Gastroesophageal sphincter (tissue), 4 donors: ENCODE data around the gene TYW3. TPM values are rescaled to one million over a fixed set of nuclear protein-coding genes. Genes with fewer than 3 reads are reported as not detected.

ENCODE experiments used
- ATAC-seq: fragments of 150-250 bp; one replicate; pipeline ENCODE4 v1.9.1; 2016; ENCODE audit warnings: mild to moderate bottlenecking, moderate library complexity
- H3K27ac ChIP-seq, 4 donors: fragments of 200-600 bp; sonication (generic) in 3 of 4; 1 replicate in 3 of 4; 2 replicates in 1 of 4; pipeline ENCODE4 v1.5.1; 2016 to 2019
- H3K27me3 ChIP-seq: fragments of 200-600 bp; sonication (generic); one replicate; pipeline ENCODE4 v1.5.1; 2019
- H3K36me3 ChIP-seq, 2 donors: fragments of 200-600 bp; sonication (generic); one replicate each; pipeline ENCODE4 v1.5.1; 2019; ENCODE audit warnings: control low read depth in 1 of 2
- H3K4me1 ChIP-seq, 3 donors: fragments of 200-600 bp; sonication (generic); 1 replicate in 2 of 3; 2 replicates in 1 of 3; pipeline ENCODE4 v1.5.1; 2016 to 2019; ENCODE audit warnings: control low read depth in 2 of 3
- H3K4me3 ChIP-seq, 2 donors: fragments of 200-600 bp; sonication (generic); one replicate each; pipeline ENCODE4 v1.5.1; 2019; ENCODE audit warnings: mild to moderate bottlenecking in 1 of 2, moderate library complexity in 1 of 2
- H3K9me3 ChIP-seq, 3 donors: fragments of 200-600 bp; sonication (generic); one replicate each; pipeline ENCODE4 v1.5.1; 2017 to 2019; ENCODE audit warnings: control low read depth in 2 of 3
- EP300 ChIP-seq: sonication (generic); formaldehyde crosslinking; IDR thresholded peaks from one replicate; pipeline ENCODE4 v1.6.1; 2017; ENCODE audit warnings: antibody characterized with exemption, mild to moderate bottlenecking
- POLR2A ChIP-seq, 2 donors: fragments of 450-650 bp; IDR thresholded peaks; one replicate each; pipeline ENCODE4 v1.6.1; 2017; ENCODE audit warnings: antibody characterized with exemption in 2 of 2, mild to moderate bottlenecking in 2 of 2, moderate library complexity in 1 of 2
- POLR2AphosphoS5 ChIP-seq: sonication (generic); formaldehyde crosslinking; IDR thresholded peaks from one replicate; pipeline ENCODE4 v1.6.1; 2017; ENCODE audit warnings: antibody characterized with exemption
- WGBS, 2 donors: methylation state at CpG; one replicate each; pipeline ENCODE4 v1.1.5; 2018; ENCODE audit warnings: low coverage in 1 of 2; 5-methylcytosine and 5-hydroxymethylcytosine counted together
- total RNA-seq, 4 donors: library from RNA; depleted of rRNA; stranded (reverse); fragments of >200 nt; gene quantifications; one replicate each; pipeline ENCODE4 v1.1.0, GENCODE V29; 2016
- TF ChIP-seq, protein P1 (sequence below), 4 experiments: fragments of 200-600 bp in 2 of 4; fragments of 450-650 bp in 2 of 4; sonication (generic) in 1 of 4; IDR thresholded peaks; one replicate each; pipeline ENCODE4 v1.5.1; 2017 to 2019; ENCODE audit warnings: antibody characterized with exemption in 4 of 4, mild to moderate bottlenecking in 2 of 4, moderate library complexity in 2 of 4

Gene TYW3
- total RNA-seq, 4 donors from 2014 or later: 20.3 to 37.8 (median 31.2) TPM

GRCh38 chr1:74715236-74715502 lies 17.8 kb upstream of the TYW3 start:
- no peaks in the 10 kb centered on the region for H3K27me3 ChIP-seq
- peaks cover 0 to 79% of the 10 kb centered on the region in 2 donors for H3K36me3 ChIP-seq
- H3K27ac ChIP-seq: peak overlapping the region in 2 of 4 donors; percentile 23 to 59
- TF ChIP-seq POLR2A (IDR thresholded peaks at IDR 0.05): no peak
- no peak for TF ChIP-seq POLR2AphosphoS5
- no peak for TF ChIP-seq EP300
- TF ChIP-seq, protein P1, sequence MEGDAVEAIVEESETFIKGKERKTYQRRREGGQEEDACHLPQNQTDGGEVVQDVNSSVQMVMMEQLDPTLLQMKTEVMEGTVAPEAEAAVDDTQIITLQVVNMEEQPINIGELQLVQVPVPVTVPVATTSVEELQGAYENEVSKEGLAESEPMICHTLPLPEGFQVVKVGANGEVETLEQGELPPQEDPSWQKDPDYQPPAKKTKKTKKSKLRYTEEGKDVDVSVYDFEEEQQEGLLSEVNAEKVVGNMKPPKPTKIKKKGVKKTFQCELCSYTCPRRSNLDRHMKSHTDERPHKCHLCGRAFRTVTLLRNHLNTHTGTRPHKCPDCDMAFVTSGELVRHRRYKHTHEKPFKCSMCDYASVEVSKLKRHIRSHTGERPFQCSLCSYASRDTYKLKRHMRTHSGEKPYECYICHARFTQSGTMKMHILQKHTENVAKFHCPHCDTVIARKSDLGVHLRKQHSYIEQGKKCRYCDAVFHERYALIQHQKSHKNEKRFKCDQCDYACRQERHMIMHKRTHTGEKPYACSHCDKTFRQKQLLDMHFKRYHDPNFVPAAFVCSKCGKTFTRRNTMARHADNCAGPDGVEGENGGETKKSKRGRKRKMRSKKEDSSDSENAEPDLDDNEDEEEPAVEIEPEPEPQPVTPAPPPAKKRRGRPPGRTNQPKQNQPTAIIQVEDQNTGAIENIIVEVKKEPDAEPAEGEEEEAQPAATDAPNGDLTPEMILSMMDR (IDR thresholded peaks at IDR 0.05): no peak
- H3K4me1 ChIP-seq: peaks cover 4 to 39% (median 6%) of the 10 kb centered on the region in 3 donors
- no peak overlapping the region for H3K4me3 ChIP-seq
- no peaks in the 10 kb centered on the region for H3K9me3 ChIP-seq
- 100% methylated on average over 1 of the region's 1 CpG; no CpG with 5 or more reads in 1 of the 2 donors for WGBS, 2 donors
- no peak for ATAC-seq

DNA sequence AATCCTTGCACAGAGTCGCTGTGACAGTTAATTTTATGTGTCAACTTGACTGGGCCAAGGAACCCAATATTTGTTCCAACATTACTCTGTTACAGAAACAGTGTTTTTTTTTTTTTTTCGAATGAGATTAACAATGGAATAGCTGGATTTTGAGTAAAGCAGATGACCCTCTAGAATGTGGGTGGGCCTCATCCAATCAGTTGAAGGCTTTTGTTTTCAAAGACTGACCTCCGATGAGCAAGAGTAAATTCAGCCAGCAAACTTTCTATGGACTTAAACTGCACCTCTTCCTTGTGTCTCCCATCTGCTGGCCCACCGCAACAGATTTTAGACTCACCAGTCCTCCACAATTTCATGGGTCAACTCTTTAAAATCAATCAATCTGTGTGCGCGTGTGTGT lies 17.1 kb upstream of the TYW3 start:
- peak overlapping the region in 1 of 4 donors; percentile 59 for H3K27ac ChIP-seq
- H3K9me3 ChIP-seq: no peaks in the 10 kb centered on the region
- no peak for ATAC-seq
- H3K27me3 ChIP-seq: no peaks in the 10 kb centered on the region
- TF ChIP-seq POLR2AphosphoS5: no peak
- TF ChIP-seq, protein P1 (IDR thresholded peaks at IDR 0.05): no peak
- H3K4me3 ChIP-seq: no peak overlapping the region
- H3K36me3 ChIP-seq: peaks cover 0 to 78% of the 10 kb centered on the region in 2 donors
- 60 to 92% methylated on average over 2 to 6 of the region's 6 CpGs for WGBS, 2 donors
- peaks cover 4 to 39% (median 6%) of the 10 kb centered on the region in 3 donors for H3K4me1 ChIP-seq

DNA sequence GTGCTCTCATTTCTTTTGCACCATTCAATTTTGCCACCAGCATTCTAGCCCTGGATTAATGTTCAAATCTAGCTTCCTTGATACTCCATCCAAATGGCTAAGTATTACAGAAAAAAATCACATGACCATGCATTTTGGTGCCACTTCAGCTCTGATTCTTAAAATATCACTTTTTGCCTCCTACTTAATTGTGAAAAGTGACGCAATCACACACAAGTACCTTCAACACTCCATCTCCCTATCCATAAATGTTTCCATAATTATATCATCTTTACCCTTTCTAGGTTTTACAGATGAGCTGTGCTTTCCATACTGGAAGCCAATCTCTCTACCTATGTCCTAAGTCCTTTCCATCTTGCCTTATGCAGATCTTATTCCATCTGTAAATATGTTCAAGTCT lies 16.1 kb upstream of the TYW3 start:
- no peak for ATAC-seq
- TF ChIP-seq POLR2AphosphoS5 (no peak), EP300 (no peak)
- TF ChIP-seq, protein P1 (IDR thresholded peaks at IDR 0.05): no peak
- WGBS, 2 donors: 92 to 100% methylated on average over 1 of the region's 1 CpG
- Histone ChIP-seq H3K4me3 (no peak overlapping the region), H3K9me3 (no peaks in the 10 kb centered on the region), H3K27me3 (no peaks in the 10 kb centered on the region), H3K27ac (no peak overlapping the region), H3K36me3 (peaks cover 0 to 78% of the 10 kb centered on the region in 2 donors), H3K4me1 (peaks cover 4 to 39% (median 6%) of the 10 kb centered on the region in 3 donors)

DNA sequence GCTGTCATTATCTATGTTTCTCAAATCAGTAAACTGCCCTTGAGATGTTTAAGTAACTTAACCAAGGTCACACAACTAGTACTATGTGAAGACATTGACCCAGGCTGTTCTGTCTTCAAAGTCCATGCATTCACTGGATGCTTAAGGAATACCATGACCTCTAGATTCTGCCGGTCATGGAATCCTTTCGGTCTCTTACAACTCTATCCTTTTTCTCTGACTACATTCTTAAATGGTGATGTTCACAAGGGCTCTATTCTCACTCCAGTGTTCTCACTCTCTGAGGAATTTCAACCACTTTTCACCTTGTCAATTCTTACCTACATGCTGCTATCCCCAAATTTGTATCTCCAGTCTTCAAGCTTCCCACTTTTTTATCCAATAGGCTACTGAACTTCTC lies 15.3 kb upstream of the TYW3 start:
- WGBS, 2 donors: 93 to 96% methylated on average over 2 of the region's 2 CpGs
- Histone ChIP-seq H3K27ac (no peak overlapping the region), H3K36me3 (peaks cover 0 to 84% of the 10 kb centered on the region in 2 donors), H3K4me3 (no peak overlapping the region), H3K27me3 (no peaks in the 10 kb centered on the region), H3K9me3 (no peaks in the 10 kb centered on the region), H3K4me1 (peaks cover 4 to 31% (median 6%) of the 10 kb centered on the region in 3 donors)
- TF ChIP-seq POLR2A (IDR thresholded peaks at IDR 0.05) (no peak), POLR2AphosphoS5 (no peak), EP300 (no peak)
- TF ChIP-seq, protein P1 (IDR thresholded peaks at IDR 0.05): no peak
- no peak for ATAC-seq

DNA sequence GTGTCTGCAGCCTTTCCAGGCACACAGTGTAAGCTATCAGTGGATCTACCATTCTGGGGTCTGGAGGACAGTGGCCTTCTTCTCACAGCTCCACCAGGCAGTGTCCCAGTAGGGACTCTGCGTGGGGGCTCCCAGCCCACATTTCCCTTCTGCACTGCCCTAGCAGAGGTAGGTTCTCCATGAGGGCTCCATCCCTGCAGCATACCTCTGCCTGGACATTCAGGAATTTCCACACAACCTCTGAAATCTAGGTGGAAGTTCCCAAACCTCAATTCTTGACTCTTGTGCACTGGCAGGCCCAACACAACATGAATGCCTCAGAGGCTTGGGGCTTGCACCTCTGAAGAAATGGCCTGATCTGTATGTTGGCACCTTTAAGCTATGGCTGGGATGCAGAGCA lies 6.9 kb upstream of the TYW3 start:
- Histone ChIP-seq H3K36me3 (peaks cover 4 to 45% of the 10 kb centered on the region in 2 donors), H3K4me3 (no peak overlapping the region), H3K4me1 (peaks cover 4 to 15% (median 4%) of the 10 kb centered on the region in 3 donors), H3K27ac (no peak overlapping the region), H3K27me3 (no peaks in the 10 kb centered on the region), H3K9me3 (no peaks in the 10 kb centered on the region)
- no peak for ATAC-seq
- WGBS, 2 donors: 80% methylated on average over 1 of the region's 1 CpG; no CpG with 5 or more reads in 1 of the 2 donors
- no peak for TF ChIP-seq POLR2A (IDR thresholded peaks at IDR 0.05)
